ENCODE measurements around the gene FAM107B.

DNA sequence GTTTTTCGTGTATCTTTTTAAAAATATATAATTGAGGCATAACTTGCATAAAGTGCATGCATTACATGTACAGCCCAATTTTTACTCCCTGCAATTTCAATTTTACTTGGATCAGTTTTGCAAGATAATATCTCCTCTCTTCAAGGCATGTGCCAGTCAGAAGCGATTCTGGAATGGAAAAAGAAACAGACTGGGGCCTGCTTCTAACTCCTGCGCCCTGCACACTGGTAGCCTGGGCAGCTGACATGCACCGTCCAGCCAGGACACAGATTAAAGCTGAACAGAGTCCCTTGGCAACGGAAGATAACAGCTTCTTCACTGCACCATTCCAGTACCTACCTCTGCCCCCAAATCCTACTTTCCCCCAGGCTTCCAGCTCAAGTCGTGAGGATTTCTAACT, 182.1 kb downstream of the FAM107B start:
- TF ChIP-seq, protein P1, sequence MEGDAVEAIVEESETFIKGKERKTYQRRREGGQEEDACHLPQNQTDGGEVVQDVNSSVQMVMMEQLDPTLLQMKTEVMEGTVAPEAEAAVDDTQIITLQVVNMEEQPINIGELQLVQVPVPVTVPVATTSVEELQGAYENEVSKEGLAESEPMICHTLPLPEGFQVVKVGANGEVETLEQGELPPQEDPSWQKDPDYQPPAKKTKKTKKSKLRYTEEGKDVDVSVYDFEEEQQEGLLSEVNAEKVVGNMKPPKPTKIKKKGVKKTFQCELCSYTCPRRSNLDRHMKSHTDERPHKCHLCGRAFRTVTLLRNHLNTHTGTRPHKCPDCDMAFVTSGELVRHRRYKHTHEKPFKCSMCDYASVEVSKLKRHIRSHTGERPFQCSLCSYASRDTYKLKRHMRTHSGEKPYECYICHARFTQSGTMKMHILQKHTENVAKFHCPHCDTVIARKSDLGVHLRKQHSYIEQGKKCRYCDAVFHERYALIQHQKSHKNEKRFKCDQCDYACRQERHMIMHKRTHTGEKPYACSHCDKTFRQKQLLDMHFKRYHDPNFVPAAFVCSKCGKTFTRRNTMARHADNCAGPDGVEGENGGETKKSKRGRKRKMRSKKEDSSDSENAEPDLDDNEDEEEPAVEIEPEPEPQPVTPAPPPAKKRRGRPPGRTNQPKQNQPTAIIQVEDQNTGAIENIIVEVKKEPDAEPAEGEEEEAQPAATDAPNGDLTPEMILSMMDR (tag by site-specific recombination; IDR thresholded peaks at IDR 0.05), result no peak
- TF ChIP-seq, protein P2, sequence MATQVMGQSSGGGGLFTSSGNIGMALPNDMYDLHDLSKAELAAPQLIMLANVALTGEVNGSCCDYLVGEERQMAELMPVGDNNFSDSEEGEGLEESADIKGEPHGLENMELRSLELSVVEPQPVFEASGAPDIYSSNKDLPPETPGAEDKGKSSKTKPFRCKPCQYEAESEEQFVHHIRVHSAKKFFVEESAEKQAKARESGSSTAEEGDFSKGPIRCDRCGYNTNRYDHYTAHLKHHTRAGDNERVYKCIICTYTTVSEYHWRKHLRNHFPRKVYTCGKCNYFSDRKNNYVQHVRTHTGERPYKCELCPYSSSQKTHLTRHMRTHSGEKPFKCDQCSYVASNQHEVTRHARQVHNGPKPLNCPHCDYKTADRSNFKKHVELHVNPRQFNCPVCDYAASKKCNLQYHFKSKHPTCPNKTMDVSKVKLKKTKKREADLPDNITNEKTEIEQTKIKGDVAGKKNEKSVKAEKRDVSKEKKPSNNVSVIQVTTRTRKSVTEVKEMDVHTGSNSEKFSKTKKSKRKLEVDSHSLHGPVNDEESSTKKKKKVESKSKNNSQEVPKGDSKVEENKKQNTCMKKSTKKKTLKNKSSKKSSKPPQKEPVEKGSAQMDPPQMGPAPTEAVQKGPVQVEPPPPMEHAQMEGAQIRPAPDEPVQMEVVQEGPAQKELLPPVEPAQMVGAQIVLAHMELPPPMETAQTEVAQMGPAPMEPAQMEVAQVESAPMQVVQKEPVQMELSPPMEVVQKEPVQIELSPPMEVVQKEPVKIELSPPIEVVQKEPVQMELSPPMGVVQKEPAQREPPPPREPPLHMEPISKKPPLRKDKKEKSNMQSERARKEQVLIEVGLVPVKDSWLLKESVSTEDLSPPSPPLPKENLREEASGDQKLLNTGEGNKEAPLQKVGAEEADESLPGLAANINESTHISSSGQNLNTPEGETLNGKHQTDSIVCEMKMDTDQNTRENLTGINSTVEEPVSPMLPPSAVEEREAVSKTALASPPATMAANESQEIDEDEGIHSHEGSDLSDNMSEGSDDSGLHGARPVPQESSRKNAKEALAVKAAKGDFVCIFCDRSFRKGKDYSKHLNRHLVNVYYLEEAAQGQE (tag by site-specific recombination; IDR thresholded peaks at IDR 0.05), result no peak
- TF ChIP-seq, protein P3, sequence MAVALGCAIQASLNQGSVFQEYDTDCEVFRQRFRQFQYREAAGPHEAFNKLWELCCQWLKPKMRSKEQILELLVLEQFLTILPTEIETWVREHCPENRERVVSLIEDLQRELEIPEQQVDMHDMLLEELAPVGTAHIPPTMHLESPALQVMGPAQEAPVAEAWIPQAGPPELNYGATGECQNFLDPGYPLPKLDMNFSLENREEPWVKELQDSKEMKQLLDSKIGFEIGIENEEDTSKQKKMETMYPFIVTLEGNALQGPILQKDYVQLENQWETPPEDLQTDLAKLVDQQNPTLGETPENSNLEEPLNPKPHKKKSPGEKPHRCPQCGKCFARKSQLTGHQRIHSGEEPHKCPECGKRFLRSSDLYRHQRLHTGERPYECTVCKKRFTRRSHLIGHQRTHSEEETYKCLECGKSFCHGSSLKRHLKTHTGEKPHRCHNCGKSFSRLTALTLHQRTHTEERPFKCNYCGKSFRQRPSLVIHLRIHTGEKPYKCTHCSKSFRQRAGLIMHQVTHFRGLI (tag by site-specific recombination; IDR thresholded peaks at IDR 0.05), result no peak
- TF ChIP-seq, protein P4, sequence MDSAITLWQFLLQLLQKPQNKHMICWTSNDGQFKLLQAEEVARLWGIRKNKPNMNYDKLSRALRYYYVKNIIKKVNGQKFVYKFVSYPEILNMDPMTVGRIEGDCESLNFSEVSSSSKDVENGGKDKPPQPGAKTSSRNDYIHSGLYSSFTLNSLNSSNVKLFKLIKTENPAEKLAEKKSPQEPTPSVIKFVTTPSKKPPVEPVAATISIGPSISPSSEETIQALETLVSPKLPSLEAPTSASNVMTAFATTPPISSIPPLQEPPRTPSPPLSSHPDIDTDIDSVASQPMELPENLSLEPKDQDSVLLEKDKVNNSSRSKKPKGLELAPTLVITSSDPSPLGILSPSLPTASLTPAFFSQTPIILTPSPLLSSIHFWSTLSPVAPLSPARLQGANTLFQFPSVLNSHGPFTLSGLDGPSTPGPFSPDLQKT (IDR thresholded peaks at IDR 0.05; ENCODE audit: borderline replicate concordance, low read depth, low read length), result no peak
- TF ChIP-seq, protein P5, sequence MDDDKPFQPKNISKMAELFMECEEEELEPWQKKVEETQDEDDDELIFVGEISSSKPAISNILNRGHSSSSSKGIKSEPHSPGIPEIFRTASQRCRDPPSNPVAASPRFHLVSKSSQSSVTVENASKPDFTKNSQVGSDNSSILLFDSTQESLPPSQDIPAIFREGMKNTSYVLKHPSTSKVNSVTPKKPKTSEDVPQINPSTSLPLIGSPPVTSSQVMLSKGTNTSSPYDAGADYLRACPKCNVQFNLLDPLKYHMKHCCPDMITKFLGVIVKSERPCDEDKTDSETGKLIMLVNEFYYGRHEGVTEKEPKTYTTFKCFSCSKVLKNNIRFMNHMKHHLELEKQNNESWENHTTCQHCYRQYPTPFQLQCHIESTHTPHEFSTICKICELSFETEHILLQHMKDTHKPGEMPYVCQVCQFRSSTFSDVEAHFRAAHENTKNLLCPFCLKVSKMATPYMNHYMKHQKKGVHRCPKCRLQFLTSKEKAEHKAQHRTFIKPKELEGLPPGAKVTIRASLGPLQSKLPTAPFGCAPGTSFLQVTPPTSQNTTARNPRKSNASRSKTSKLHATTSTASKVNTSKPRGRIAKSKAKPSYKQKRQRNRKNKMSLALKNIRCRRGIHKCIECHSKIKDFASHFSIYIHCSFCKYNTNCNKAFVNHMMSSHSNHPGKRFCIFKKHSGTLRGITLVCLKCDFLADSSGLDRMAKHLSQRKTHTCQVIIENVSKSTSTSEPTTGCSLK (tag by site-specific recombination; IDR thresholded peaks at IDR 0.05), result no peak
- no peak for TF ChIP-seq ZNF76 (tag by site-specific recombination; IDR thresholded peaks at IDR 0.05; ENCODE audit: borderline replicate concordance, low read depth)
- TF ChIP-seq, protein P6, sequence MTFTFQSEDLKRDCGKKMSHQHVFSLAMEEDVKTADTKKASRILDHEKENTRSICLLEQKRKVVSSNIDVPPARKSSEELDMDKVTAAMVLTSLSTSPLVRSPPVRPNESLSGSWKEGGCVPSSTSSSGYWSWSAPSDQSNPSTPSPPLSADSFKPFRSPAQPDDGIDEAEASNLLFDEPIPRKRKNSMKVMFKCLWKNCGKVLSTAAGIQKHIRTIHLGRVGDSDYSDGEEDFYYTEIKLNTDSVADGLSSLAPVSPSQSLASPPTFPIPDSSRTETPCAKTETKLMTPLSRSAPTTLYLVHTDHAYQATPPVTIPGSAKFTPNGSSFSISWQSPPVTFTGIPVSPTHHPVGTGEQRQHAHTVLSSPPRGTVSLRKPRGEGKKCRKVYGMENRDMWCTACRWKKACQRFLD (tag by site-specific recombination; IDR thresholded peaks at IDR 0.05), result no peak
- TF ChIP-seq ZNF596 (tag by site-specific recombination; IDR thresholded peaks at IDR 0.05), result no peak
- TF ChIP-seq, protein P7, sequence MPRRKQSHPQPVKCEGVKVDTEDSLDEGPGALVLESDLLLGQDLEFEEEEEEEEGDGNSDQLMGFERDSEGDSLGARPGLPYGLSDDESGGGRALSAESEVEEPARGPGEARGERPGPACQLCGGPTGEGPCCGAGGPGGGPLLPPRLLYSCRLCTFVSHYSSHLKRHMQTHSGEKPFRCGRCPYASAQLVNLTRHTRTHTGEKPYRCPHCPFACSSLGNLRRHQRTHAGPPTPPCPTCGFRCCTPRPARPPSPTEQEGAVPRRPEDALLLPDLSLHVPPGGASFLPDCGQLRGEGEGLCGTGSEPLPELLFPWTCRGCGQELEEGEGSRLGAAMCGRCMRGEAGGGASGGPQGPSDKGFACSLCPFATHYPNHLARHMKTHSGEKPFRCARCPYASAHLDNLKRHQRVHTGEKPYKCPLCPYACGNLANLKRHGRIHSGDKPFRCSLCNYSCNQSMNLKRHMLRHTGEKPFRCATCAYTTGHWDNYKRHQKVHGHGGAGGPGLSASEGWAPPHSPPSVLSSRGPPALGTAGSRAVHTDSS (tag by site-specific recombination; IDR thresholded peaks at IDR 0.05), result no peak
- no peak for TF ChIP-seq ZFHX2 (tag by site-specific recombination; conservative IDR thresholded peaks at IDR 0.05)
- TF ChIP-seq YY1 (tag by site-specific recombination; IDR thresholded peaks at IDR 0.05), result no peak
- no peak for TF ChIP-seq ZNF510 (tag by site-specific recombination; IDR thresholded peaks at IDR 0.05; ENCODE audit: insufficient replicate concordance)
- TF ChIP-seq, protein P8, sequence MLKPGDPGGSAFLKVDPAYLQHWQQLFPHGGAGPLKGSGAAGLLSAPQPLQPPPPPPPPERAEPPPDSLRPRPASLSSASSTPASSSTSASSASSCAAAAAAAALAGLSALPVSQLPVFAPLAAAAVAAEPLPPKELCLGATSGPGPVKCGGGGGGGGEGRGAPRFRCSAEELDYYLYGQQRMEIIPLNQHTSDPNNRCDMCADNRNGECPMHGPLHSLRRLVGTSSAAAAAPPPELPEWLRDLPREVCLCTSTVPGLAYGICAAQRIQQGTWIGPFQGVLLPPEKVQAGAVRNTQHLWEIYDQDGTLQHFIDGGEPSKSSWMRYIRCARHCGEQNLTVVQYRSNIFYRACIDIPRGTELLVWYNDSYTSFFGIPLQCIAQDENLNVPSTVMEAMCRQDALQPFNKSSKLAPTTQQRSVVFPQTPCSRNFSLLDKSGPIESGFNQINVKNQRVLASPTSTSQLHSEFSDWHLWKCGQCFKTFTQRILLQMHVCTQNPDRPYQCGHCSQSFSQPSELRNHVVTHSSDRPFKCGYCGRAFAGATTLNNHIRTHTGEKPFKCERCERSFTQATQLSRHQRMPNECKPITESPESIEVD (tag by site-specific recombination; IDR thresholded peaks at IDR 0.05), result no peak

Measured in HEK293 (cell line).